Stimulated activated CD8-positive, alpha-beta memory T cell treated with anti-CD3 and anti-CD28 coated beads, Interleukin-12 subunit alpha, Interleukin-12 subunit beta, amount 100 ng/mL, for 24 hours (primary cell): Measurements from ENCODE around the gene MYL6.

Source experiments
- DNase-seq: peaks from one replicate; pipeline ENCODE4 v3.0.0-alpha.2; 2020; ENCODE audit errors: extremely low read depth

Gene MYL6

DNA sequence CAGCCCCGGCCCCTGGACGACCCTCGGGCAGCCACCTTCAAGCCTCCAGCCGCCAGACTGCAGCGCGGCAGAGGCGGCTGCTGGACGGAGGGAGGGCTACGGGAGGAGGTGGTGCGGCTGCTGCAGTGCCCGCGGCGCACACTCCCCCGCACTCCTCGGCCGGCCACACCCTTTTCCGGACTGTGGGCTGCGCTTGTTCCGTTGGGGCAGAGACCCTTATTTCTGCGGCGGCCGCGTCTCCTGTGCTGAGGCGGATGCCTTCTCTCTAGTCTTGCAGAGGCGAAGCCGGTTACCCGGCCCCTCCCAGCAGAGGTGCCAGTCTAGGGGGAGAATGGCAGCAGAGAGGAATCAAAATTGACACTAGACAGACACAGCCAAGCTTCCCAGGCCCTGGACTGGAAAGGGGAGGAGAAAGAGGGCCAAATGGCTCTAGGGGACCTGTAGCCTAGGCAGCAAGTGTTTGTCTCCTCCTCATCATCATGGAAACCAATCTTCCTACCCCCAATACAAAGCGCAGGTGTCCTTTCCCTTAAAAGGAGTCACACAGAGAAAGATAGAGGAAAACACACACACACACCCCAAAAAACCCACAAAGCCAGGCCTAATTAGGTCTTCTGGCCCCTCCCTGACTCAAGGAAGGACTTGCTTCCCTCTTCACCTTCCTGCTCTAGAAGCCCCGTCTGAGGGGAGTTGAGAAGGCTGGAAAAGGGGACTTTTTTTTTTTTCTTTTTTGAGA, 28.8 kb upstream of the MYL6 start:
- DNase-seq, result no peak

DNA sequence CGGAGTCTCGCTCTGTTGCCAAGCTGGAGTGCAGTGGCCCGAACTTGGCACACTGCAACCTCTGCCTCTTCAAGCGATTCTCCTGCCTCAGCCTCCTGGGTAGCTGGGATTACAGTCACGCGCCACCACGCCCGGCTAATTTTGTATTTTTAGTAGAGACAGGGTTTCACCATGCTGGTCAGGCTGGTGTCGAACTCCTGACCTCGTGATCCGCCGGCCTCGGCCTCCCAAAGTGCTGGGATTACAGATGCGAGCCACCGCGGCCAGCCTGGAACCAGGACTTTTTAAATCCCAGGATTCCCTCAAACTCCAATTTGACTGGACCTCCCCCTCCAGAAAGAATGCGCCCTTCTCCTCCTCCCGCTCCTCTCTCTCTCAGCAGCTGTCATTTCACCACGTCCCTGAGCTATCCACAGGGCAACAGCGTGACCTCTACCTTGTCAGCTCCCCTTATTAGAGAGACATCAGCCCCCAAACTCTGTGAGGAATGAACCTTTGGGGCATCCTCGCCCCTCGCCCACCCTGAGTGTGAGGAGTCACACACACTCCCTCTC, 28.1 kb upstream of the MYL6 start:
- no peak for DNase-seq

DNA sequence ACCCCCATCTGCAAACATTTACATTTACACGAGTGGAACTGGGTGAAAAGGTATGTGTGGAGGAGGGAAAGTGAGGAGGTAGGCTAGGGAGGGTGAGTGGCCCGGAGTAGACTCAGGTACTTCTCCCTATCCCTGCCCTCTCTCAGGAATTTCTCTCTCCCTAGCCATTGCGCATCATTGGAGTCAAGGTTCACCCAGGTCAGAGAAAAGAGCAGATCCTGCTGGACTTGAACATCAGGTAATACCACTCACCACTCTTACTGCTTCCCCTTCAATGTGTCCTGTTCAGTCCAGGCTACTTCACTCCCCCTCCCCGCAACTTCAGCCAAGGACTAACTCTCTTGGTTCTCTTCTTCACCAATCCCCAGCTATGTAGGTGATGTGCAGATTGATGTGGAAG, 27.3 kb upstream of the MYL6 start:
- no peak for DNase-seq

- DNase-seq, result no peak
Observed at GRCh38 chr12:56134897-56135296, 23.3 kb upstream of the MYL6 start.

DNA sequence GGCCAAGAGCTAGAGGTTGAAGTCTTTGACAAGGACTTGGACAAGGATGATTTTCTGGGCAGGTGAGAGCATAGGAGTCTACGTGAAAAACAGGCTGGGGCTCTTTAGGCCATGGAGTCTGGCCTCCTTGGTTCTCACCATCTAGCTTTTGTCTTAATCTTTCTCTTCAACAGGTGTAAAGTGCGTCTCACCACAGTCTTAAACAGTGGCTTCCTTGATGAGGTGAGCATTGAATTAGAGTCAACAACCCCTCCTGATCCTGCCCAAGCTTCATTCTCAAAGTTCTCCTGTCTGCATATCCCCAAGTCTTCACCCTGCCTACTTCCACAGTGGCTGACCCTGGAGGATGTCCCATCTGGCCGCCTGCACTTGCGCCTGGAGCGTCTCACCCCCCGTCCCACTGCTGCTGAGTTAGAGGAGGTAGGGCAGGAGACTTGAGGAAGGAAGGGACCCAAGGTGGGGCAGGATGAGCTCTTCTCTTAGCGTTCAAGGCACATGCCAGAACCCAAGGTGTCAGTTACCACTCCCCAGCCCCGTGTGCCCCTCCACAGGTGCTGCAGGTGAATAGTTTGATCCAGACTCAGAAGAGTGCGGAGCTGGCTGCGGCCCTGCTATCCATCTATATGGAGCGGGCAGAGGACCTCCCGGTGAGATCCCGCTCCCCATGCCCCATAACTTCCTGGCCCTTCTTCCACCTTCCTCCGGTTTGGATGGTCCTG, 20.1 kb upstream of the MYL6 start:
- no peak for DNase-seq

DNA sequence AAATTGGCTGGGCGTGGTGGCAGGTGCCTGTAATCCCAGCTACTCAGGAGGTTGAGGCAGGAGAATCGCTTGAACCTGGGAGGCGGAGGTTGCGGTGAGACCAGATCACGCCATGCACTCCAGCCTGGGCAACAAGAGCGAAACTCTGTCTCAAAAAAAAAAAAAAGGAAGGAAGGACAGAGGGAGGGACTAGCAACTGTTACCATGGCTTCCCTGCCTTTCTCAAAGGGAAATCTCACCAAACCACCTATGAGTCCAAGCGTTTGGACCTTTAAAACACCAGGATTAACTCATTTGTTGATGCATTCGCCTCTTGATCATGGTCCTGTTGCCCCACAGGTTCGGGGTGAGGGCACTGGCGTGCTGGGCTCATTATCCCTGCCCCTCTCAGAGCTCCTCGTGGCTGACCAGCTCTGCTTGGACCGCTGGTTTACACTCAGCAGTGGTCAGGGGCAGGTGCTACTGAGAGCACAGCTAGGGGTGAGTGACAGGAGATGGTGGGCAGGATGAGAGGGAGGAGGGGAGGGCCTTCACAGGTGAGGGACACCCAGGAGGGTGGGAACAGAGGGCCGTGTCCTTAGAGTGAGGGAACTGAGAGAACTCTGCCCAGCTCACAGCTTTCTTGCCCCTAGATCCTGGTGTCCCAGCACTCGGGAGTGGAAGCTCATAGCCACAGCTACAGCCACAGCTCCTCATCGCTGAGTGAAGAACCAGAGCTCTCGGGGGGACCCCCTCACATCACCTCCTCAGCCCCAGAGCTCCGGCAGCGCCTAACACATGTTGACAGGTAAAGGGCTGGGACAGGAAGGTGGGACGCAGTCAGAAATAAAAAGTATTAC, 16.0 kb upstream of the MYL6 start:
- no peak for DNase-seq

GRCh38 chr12:56143217-56143616, 14.9 kb upstream of the MYL6 start:
- no peak for DNase-seq

- DNase-seq, result no peak
Observed at GRCh38 chr12:56143870-56144269, 14.3 kb upstream of the MYL6 start.

- no peak for DNase-seq
Observed at GRCh38 chr12:56145217-56145616, 12.9 kb upstream of the MYL6 start.

- no peak for DNase-seq
Observed at GRCh38 chr12:56146492-56147460, 11.4 kb upstream of the MYL6 start.

GRCh38 chr12:56150563-56150962, 7.6 kb upstream of the MYL6 start:
- no peak for DNase-seq

DNA sequence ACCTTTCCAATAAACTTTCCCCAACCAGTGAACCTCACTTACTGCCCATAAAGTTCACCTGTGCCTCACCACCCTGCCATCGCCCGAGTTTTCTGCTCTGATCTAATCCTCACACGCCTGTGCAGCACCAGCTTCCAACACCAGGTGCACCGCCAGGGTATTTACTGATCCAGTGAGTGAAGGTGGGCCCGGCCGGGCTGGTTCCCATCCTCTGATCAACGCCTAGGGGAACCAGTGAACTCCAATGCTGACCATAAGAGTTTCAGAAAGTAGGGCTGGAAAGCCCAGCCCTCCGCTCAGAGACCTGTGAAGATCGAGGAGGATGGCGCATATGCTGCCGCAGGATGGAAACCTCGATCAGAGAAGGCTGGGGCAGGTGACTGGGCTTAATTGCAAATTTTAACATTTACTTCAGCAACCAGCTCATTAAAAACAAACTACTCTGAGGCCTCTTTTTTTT, 6.5 kb upstream of the MYL6 start:
- no peak for DNase-seq

DNA sequence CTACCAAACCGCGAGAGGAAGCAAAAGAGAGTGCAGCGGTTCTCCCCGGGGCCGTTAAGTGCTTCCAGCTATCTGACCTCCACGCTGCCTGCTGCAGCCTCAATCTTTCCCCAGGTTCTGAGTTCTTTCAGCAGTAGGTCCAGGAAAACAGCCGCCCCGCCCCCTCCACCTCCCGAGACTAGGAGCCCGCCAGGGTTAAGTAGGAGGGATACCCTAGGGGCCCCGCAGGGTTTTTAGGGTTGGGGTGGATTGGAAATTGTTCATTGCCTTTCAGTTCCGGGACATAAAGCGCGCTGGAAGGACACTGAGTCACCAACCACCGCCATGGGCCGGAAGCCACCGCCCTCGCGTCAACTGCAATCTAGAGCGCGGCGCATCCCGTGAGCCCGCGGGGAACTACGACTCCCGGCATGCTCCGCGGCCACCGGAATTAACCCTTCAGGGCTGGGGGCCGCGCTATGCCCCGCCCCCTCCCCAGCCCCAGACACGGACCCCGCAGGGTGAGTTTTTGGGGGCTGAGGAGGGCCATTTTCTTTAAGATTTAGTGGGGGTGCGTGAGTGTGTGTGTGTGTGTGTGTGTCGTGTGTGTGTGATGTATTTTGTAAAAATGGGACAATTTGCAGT, 5.9 kb upstream of the MYL6 start, which contains the start of gene MYL6B:
Gene MYL6B (plus strand): TSS at position 456 of the 624 bp plus-strand sequence. CDS start 1,332 bp downstream, outside the sequence.
- peak; percentile 81 for DNase-seq

- DNase-seq, result no peak
Observed at GRCh38 chr12:56152756-56153677, 5.1 kb upstream of the MYL6 start.

DNA sequence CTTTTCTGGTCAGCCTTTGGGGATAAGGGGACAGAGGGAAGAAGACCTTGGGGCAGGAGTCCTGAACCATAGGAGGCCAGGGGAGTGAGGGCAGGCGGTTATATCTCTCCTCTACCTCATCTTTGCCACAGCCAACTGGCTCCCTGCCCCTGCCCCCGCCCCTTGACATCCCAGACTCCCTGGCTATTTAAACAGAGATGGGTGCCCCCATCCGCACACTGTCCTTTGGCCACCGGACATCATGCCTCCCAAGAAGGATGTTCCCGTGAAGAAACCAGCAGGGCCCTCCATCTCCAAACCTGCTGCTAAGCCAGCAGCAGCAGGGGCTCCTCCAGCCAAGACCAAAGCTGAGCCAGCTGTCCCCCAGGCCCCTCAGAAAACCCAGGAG, 4.5 kb upstream of the MYL6 start:
- no peak for DNase-seq

- DNase-seq, result no peak
Observed at GRCh38 chr12:56154246-56154771, 3.9 kb upstream of the MYL6 start.

DNA sequence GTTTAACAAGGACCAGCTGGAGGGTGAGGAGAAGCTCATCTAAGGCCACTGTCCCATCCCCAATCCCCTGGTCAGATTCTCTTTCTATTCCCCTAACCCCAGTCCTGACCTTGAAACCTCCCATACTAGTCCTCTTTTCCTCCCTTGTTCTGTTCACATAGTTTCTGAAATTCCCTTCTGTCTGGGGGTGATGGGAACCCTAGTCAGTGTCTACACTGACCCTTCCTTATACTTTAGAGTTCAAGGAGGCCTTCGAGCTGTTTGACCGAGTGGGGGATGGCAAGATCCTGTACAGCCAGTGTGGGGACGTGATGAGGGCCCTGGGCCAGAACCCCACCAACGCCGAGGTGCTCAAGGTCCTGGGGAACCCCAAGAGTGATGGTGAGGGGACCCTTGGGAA, 3.3 kb upstream of the MYL6 start:
- no peak for DNase-seq

DNA sequence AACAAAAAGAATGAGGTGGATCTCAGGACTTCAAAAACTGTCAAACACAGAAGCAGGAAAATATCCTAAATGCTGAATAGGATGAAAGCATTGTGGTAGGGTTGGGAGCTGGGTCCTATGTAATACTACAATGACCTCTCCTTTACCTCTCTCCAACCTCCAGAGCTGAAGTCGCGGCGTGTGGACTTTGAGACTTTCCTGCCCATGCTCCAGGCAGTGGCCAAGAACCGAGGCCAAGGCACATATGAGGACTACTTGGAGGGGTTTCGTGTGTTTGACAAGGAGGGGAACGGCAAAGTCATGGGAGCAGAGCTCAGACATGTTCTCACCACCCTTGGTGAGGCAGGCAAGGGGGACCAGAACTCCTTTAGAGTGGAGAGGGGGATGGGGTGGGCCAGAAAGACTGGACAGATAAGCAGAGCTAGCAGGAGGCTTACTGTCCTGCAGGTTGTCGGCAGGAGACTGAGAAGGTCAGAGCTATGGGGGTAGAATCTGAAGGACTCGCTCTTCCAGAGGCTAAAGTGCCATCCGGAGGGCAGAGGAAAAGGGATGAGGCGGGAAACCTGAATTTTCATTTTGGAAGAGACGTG, 2.8 kb upstream of the MYL6 start:
- DNase-seq, result no peak
